Neural cell (in vitro differentiated cells): Measurements from ENCODE around the gene RTTN. TPM values are rescaled to one million over a fixed set of nuclear protein-coding genes. Genes with fewer than 3 reads are reported as not detected.

Source experiments
- H2AFZ ChIP-seq: fragments of 200-600, 300-800 bp; sonication (generic), shearing (Covaris generic); 2 replicates; pipeline ENCODE4 v1.6.0; 2014; ENCODE audit warnings: low read depth, mild to moderate bottlenecking, antibody characterized with exemption, low read length, moderate library complexity
- H3F3A ChIP-seq: fragments of 200-600 bp; shearing (Covaris generic); 2 replicates; pipeline ENCODE4 v1.6.1; 2016; ENCODE audit warnings: mild to moderate bottlenecking, moderate library complexity, mixed read lengths, antibody characterized with exemption, low read length; ENCODE audit not compliant: insufficient read depth, poor library complexity, severe bottlenecking
- H3K27ac ChIP-seq: fragments of 200-600, 300-800 bp; sonication (generic), shearing (Covaris generic); 2 replicates; pipeline ENCODE4 v1.5.1; 2014; ENCODE audit warnings: mild to moderate bottlenecking, low read length, moderate library complexity
- H3K27me3 ChIP-seq: fragments of 300-800, 200-600 bp; sonication (generic), shearing (Covaris generic); 2 replicates; pipeline ENCODE4 v1.6.0; 2014; ENCODE audit warnings: mild to moderate bottlenecking, low read depth, low read length, moderate library complexity; ENCODE audit not compliant: insufficient read depth
- H3K36me3 ChIP-seq: fragments of 300-800, 200-600 bp; sonication (generic), shearing (Covaris generic); 2 replicates; pipeline ENCODE4 v1.5.1; 2014; ENCODE audit warnings: mild to moderate bottlenecking, antibody characterized with exemption, low read length, moderate library complexity; ENCODE audit not compliant: insufficient read depth
- H3K4me2 ChIP-seq: fragments of 300-800, 200-600 bp; sonication (generic), shearing (Covaris generic); 2 replicates; pipeline ENCODE4 v1.6.0; 2014; ENCODE audit warnings: mild to moderate bottlenecking, low read length
- H3K4me3 ChIP-seq: fragments of 300-800, 200-600 bp; sonication (generic), shearing (Covaris generic); 2 replicates; pipeline ENCODE4 v1.5.1; 2014; ENCODE audit warnings: mild to moderate bottlenecking, low read length, moderate library complexity
- H3K79me2 ChIP-seq: fragments of 200-600 bp; shearing (Covaris generic); replicated peaks from 2 replicates; pipeline ENCODE4 v1.6.0; 2014; ENCODE audit warnings: mild to moderate bottlenecking, low read length, moderate library complexity; ENCODE audit not compliant: insufficient read depth
- H3K9ac ChIP-seq: fragments of 300-800, 200-600 bp; sonication (generic), shearing (Covaris generic); 2 replicates; pipeline ENCODE4 v1.6.1; 2016; ENCODE audit warnings: mild to moderate bottlenecking, low read length, mixed read lengths
- H3K9me2 ChIP-seq: fragments of 200-600 bp; shearing (Covaris generic); 2 replicates; pipeline ENCODE4 v1.6.1; 2016; ENCODE audit warnings: mild to moderate bottlenecking, low read length, mixed read lengths; ENCODE audit not compliant: insufficient read depth
- H3K9me3 ChIP-seq: fragments of 200-600, 300-800 bp; sonication (generic), shearing (Covaris generic); 2 replicates; pipeline ENCODE4 v1.6.1; 2016; ENCODE audit warnings: mild to moderate bottlenecking, mixed run types, low read length, moderate library complexity, mixed read lengths
- H4K20me1 ChIP-seq: fragments of 200-600 bp; shearing (Covaris generic); 2 replicates; pipeline ENCODE4 v1.6.1; 2016; ENCODE audit warnings: mild to moderate bottlenecking, mixed run types; ENCODE audit not compliant: insufficient read depth
- EP300 ChIP-seq: fragments of 450-650 bp; conservative IDR thresholded peaks from 2 replicates; pipeline ENCODE4 v1.6.1; 2014; ENCODE audit warnings: antibody characterized with exemption, mild to moderate bottlenecking, moderate library complexity; ENCODE audit not compliant: poor library complexity, severe bottlenecking
- EZH2 ChIP-seq: fragments of 200-600, 300-800 bp; shearing (Covaris generic), sonication (generic); IDR thresholded peaks from 2 replicates; pipeline ENCODE4 v1.6.1; 2014; ENCODE audit warnings: antibody characterized with exemption, low read length, borderline replicate concordance, mild to moderate bottlenecking; ENCODE audit not compliant: insufficient read depth, poor library complexity, severe bottlenecking
- MXI1 ChIP-seq: fragments of 450-650 bp; conservative IDR thresholded peaks from 2 replicates; pipeline ENCODE4 v1.6.1; 2014; ENCODE audit warnings: antibody characterized with exemption, mild to moderate bottlenecking; ENCODE audit not compliant: poor library complexity, severe bottlenecking
- POLR2AphosphoS5 ChIP-seq: IDR thresholded peaks from 2 replicates; pipeline ENCODE4 v1.6.1; 2012
- RAD21 ChIP-seq: fragments of 450-650 bp; conservative IDR thresholded peaks from 2 replicates; pipeline ENCODE4 v1.6.1; 2014; ENCODE audit warnings: antibody characterized with exemption, mild to moderate bottlenecking, moderate library complexity
- SMC3 ChIP-seq: fragments of 450-650 bp; conservative IDR thresholded peaks from 2 replicates; pipeline ENCODE4 v1.6.1; 2014; ENCODE audit warnings: antibody characterized with exemption, mild to moderate bottlenecking, moderate library complexity; ENCODE audit not compliant: poor library complexity
- TAF1 ChIP-seq: IDR thresholded peaks from 2 replicates; pipeline ENCODE4 v1.6.1; 2012; ENCODE audit warnings: low read depth
- polyA plus RNA-seq: library from polyadenylated mRNA; depleted of rRNA; stranded (reverse); fragments of >200 nt; gene quantifications from 2 replicates; pipeline ENCODE4 v1.2.3, GENCODE V29; 2014
- TF ChIP-seq, protein P1 (sequence below): IDR thresholded peaks from 2 replicates; pipeline ENCODE4 v1.6.1; 2012; ENCODE audit warnings: borderline replicate concordance
- TF ChIP-seq, protein P2 (sequence below): fragments of 450-650 bp; IDR thresholded peaks from 2 replicates; pipeline ENCODE4 v1.5.1; 2014; ENCODE audit warnings: antibody characterized with exemption, mild to moderate bottlenecking, moderate library complexity; ENCODE audit not compliant: poor library complexity, severe bottlenecking

The RTTN gene
- polyA plus RNA-seq, 1 donor from 2014 or later = 24.2 TPM

DNA sequence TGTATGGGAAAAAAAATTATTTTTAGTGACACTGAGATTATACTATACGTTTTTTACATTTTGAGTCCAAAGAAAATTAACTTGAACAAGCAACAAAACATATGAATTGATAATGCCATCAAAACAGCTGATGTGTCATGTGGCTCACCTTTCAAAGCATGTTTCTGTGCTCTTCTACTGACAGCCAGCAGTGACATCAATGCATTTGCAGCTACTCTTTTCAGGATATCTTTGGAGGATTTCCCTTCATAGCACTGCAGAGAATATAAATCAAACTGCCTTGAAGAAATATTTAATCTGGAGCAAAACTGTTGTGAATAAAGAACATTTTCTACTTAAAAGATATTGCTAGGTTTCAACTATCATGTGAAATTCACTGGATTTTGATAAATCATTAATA, 174.8 kb downstream of the RTTN start:
- H4K20me1 ChIP-seq = no peaks in the 10 kb centered on the region
- no peak for TF ChIP-seq MXI1
- TF ChIP-seq SMC3 = no peak
- peak; percentile 29 for TF ChIP-seq RAD21
- TF ChIP-seq TAF1 = no peak
- TF ChIP-seq, protein P1, sequence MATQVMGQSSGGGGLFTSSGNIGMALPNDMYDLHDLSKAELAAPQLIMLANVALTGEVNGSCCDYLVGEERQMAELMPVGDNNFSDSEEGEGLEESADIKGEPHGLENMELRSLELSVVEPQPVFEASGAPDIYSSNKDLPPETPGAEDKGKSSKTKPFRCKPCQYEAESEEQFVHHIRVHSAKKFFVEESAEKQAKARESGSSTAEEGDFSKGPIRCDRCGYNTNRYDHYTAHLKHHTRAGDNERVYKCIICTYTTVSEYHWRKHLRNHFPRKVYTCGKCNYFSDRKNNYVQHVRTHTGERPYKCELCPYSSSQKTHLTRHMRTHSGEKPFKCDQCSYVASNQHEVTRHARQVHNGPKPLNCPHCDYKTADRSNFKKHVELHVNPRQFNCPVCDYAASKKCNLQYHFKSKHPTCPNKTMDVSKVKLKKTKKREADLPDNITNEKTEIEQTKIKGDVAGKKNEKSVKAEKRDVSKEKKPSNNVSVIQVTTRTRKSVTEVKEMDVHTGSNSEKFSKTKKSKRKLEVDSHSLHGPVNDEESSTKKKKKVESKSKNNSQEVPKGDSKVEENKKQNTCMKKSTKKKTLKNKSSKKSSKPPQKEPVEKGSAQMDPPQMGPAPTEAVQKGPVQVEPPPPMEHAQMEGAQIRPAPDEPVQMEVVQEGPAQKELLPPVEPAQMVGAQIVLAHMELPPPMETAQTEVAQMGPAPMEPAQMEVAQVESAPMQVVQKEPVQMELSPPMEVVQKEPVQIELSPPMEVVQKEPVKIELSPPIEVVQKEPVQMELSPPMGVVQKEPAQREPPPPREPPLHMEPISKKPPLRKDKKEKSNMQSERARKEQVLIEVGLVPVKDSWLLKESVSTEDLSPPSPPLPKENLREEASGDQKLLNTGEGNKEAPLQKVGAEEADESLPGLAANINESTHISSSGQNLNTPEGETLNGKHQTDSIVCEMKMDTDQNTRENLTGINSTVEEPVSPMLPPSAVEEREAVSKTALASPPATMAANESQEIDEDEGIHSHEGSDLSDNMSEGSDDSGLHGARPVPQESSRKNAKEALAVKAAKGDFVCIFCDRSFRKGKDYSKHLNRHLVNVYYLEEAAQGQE = peak; percentile 63
- no peak for TF ChIP-seq EZH2
- TF ChIP-seq, protein P2, sequence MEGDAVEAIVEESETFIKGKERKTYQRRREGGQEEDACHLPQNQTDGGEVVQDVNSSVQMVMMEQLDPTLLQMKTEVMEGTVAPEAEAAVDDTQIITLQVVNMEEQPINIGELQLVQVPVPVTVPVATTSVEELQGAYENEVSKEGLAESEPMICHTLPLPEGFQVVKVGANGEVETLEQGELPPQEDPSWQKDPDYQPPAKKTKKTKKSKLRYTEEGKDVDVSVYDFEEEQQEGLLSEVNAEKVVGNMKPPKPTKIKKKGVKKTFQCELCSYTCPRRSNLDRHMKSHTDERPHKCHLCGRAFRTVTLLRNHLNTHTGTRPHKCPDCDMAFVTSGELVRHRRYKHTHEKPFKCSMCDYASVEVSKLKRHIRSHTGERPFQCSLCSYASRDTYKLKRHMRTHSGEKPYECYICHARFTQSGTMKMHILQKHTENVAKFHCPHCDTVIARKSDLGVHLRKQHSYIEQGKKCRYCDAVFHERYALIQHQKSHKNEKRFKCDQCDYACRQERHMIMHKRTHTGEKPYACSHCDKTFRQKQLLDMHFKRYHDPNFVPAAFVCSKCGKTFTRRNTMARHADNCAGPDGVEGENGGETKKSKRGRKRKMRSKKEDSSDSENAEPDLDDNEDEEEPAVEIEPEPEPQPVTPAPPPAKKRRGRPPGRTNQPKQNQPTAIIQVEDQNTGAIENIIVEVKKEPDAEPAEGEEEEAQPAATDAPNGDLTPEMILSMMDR = no peak
- peak; percentile 39 for TF ChIP-seq POLR2AphosphoS5
- peak; percentile 64 for TF ChIP-seq EP300
- no peaks in the 10 kb centered on the region for H3K9me2 ChIP-seq
- no peaks in the 10 kb centered on the region for H3K79me2 ChIP-seq
- H3K9me3 ChIP-seq = no peaks in the 10 kb centered on the region
- no peaks in the 10 kb centered on the region for H3K27me3 ChIP-seq
- H3K4me3 ChIP-seq = peak overlapping the region; percentile 49
- peak overlapping the region; percentile 62 for H3K4me2 ChIP-seq
- H2AFZ ChIP-seq = no peak overlapping the region
- H3K9ac ChIP-seq = peak overlapping the region; percentile 25
- no peaks in the 10 kb centered on the region for H3F3A ChIP-seq
- no peaks in the 10 kb centered on the region for H3K36me3 ChIP-seq
- peak overlapping the region; percentile 65 for H3K27ac ChIP-seq

DNA sequence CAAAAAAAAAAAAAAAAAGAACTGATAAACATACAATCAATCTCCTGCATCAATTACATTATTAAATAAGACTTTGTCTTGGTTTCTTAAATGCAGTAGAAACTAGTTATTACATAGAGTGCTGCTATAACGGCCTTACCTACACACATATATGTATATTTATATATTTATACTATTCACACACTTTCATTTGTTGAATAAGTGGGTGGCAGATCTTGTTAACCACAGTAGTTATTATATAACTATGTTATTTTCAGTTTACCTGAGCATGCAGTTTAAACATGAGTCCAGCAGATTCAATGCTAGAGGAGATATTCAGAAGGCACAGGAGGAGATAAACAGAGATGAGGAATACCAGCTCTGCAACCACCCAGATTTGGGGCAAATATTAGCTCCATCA, 176.3 kb downstream of the RTTN start:
- Histone ChIP-seq H3K36me3 (no peaks in the 10 kb centered on the region), H3K27ac (no peak overlapping the region), H4K20me1 (no peaks in the 10 kb centered on the region), H3K9ac (no peak overlapping the region), H3K4me3 (no peak overlapping the region), H3K9me3 (no peaks in the 10 kb centered on the region), H3K27me3 (no peaks in the 10 kb centered on the region), H3K79me2 (no peaks in the 10 kb centered on the region), H2AFZ (no peak overlapping the region), H3K4me2 (no peak overlapping the region), H3F3A (no peaks in the 10 kb centered on the region), H3K9me2 (no peaks in the 10 kb centered on the region)
- TF ChIP-seq EP300 (no peak), MXI1 (no peak), SMC3 (no peak), POLR2AphosphoS5 (no peak), RAD21 (no peak), TAF1 (no peak), EZH2 (no peak)
- TF ChIP-seq, protein P2 = no peak
- TF ChIP-seq, protein P1 = no peak
